Islet of Langerhans (tissue), 1 donor: Measurements from ENCODE around the gene CR1.
"Not testable (repeated sequence)": the region's sequence is repeated elsewhere in the genome, so short reads cannot be mapped to it uniquely, and the experiment has no call there.

Experiments
- FAIRE-seq: peaks from one replicate; lab custom pipeline; 2011; peaks lifted over from hg19 to GRCh38; lab: Jason Lieb, UNC

CR1 gene

DNA sequence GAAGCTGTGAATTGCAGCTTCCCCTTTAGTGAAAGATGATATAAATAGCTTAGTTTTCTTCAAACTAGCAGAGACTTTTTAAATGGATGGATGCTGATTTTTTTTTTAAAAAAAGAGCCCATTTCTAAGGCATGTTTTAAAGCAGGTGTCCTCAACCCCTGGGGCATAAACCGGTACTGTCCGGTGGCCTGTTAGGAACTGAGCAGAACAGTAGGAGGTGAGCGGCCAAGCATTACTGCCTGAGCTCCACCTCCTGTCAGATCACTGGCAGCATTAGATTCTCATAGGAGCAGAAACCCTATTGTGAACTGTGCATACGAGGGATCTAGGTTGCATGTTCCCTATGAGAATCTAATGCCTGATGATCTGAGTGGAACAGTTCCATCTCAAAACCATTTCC lies 180.2 kb downstream of the CR1 start:
- no peak for FAIRE-seq

DNA sequence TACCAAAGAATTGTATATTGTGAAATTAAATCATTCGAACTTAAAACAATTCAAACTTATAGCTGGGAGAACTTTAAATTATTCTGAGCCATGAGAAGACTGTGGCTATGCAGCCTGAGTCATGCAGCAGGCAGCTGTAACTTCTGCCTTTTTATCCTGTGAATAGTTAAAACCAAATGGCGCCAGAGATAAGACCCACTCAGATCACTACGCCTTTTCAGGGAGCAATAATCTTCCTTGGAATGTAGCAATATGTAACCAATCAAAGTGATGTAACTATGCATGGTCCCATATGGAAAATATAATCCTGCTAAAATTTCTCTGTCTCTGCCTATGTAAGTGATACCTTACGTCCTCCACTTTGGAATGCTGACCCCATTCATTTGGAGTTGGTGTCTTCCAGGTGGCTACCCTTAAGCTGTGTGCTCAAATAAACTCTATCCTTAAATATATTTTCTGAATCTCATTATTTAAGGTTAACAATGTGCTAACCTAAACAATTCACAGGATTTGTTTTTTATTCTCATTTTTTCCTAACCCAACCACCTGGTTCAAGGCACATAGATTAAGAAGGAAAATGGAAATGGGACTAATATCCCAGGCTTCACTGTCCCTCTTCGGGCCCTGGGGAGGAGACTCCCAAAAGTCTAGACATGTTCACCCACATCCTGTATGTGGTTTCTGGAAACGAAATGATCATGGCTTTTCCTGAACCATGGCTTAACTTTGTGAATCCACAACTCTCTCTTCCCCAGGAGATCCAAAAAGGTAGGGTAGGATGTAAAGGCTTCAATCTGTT lies 184.8 kb downstream of the CR1 start:
- not testable (repeated sequence) for FAIRE-seq

- not testable (repeated sequence) for FAIRE-seq
Measured at GRCh38 chr1:207682872-207683434, 187.0 kb downstream of the CR1 start.

GRCh38 chr1:207690551-207690950 lies 194.6 kb downstream of the CR1 start:
- FAIRE-seq: not testable (repeated sequence)

DNA sequence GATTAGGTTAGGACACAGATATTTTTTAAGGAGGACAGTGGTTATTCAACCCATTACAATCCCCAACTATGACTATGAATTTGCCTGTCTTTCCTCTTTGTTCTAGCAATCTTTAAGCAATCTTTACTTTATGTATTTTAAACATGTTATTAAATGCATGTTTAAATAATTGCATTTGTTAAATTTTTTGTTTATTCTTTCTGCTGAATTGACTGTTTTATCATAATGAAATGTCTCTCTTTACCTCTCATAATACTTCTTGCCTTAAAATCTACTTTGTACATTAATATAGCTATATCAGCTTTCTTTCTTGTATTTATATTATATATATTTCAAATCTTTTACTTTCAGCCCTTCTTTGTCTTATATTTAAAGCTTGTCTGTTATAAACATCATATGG lies 195.1 kb downstream of the CR1 start:
- FAIRE-seq: peak; percentile 73
